ENCODE measurements around the gene PLXND1. TPM values are rescaled to one million over a fixed set of nuclear protein-coding genes. Genes with fewer than 3 reads are reported as not detected.

PLXND1 gene
- total RNA-seq, 3 donors from 2014 or later (not counting 1 experiment from before 2014, with no cell fraction given) = 135 to 214 (median 189) TPM

DNA sequence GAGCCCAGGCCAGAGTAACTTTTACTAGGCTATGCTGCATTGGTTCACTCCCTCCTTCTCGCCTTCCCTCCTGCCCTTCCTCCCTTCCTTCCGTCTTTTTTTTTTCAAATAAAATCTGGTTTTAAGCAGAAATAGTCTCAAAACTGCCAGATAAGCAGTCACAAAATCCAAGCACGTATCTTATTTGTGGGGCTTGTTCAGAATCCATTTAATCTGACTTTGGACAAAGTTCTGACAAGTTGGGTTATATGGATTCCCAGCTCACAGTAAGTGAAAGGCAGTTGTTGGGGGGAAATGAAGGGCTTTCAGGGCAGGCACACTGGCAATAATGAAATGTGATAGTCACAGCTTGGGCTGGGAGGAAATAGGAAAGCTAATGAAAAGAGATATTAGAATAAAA is 32.0 kb upstream of the PLXND1 start:
- no peak overlapping the region for H3K27ac ChIP-seq (ENCODE audit: low read length)
- ATAC-seq = no peak
- H3K4me3 ChIP-seq (ENCODE audit: low read length) = no peak overlapping the region
- H3K4me1 Mint-ChIP-seq = peaks cover 9 to 10% of the 10 kb centered on the region in 2 donors
- no peaks in the 10 kb centered on the region for H3K9me3 ChIP-seq (ENCODE audit: control insufficient read depth, insufficient read depth, low read length)
- H3K9me3 Mint-ChIP-seq = no peaks in the 10 kb centered on the region
- no peaks in the 10 kb centered on the region for H3K27me3 ChIP-seq (ENCODE audit: control insufficient read depth, insufficient read depth, low read length)
- DNase-seq = no peak
- intact Hi-C loops (cut with micrococcal nuclease) = no loop called here
- peaks cover 11% of the 10 kb centered on the region for H3K4me1 ChIP-seq (ENCODE audit: control insufficient read depth, insufficient read depth, low read length)
- H3K27me3 Mint-ChIP-seq (ENCODE audit: low read depth in 2 of 2) = peaks cover 3 to 23% of the 10 kb centered on the region in 2 donors
- 96% methylated on average over 3 of the region's 3 CpGs for WGBS (ENCODE audit: insufficient coverage)
- H3K4me3 Mint-ChIP-seq = no peak overlapping the region
- no peaks in the 10 kb centered on the region for H3K36me3 ChIP-seq (ENCODE audit: control insufficient read depth, insufficient read depth, low read length)
- H3K36me3 Mint-ChIP-seq = no peaks in the 10 kb centered on the region
- TF ChIP-seq, protein P1, sequence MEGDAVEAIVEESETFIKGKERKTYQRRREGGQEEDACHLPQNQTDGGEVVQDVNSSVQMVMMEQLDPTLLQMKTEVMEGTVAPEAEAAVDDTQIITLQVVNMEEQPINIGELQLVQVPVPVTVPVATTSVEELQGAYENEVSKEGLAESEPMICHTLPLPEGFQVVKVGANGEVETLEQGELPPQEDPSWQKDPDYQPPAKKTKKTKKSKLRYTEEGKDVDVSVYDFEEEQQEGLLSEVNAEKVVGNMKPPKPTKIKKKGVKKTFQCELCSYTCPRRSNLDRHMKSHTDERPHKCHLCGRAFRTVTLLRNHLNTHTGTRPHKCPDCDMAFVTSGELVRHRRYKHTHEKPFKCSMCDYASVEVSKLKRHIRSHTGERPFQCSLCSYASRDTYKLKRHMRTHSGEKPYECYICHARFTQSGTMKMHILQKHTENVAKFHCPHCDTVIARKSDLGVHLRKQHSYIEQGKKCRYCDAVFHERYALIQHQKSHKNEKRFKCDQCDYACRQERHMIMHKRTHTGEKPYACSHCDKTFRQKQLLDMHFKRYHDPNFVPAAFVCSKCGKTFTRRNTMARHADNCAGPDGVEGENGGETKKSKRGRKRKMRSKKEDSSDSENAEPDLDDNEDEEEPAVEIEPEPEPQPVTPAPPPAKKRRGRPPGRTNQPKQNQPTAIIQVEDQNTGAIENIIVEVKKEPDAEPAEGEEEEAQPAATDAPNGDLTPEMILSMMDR (IDR thresholded peaks at IDR 0.05) = no peak
- H3K27ac Mint-ChIP-seq = no peak overlapping the region

DNA sequence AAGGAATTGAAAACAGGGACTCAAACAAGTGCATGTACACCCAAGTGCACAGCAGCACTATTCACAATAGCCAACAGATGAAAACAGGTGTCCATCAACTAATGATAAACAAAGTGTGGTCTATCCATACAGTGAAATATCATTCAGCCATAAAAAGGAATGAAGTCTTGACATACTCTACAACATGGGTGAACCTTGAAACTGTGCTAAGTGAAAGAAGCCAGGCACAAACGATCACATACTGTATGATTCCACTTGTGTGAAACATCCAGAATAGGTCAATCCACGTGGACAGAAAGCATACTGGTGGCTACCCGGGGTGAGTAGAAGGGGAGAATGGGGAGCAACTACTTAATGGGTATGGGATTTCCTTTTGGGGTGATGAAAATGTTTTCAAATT is 29.6 kb upstream of the PLXND1 start:
- Mint-ChIP-seq H3K4me3 (no peak overlapping the region), H3K27me3 (ENCODE audit: low read depth in 2 of 2) (peaks cover 3 to 23% of the 10 kb centered on the region in 2 donors), H3K27ac (no peak overlapping the region), H3K36me3 (no peaks in the 10 kb centered on the region), H3K4me1 (peaks cover 12 to 13% of the 10 kb centered on the region in 2 donors), H3K9me3 (no peaks in the 10 kb centered on the region)
- intact Hi-C loops (cut with micrococcal nuclease) = no loop called here
- Histone ChIP-seq H3K27me3 (ENCODE audit: control insufficient read depth, insufficient read depth, low read length) (no peaks in the 10 kb centered on the region), H3K9me3 (ENCODE audit: control insufficient read depth, insufficient read depth, low read length) (no peaks in the 10 kb centered on the region), H3K36me3 (ENCODE audit: control insufficient read depth, insufficient read depth, low read length) (no peaks in the 10 kb centered on the region), H3K4me3 (ENCODE audit: low read length) (no peak overlapping the region), H3K27ac (ENCODE audit: low read length) (no peak overlapping the region), H3K4me1 (ENCODE audit: control insufficient read depth, insufficient read depth, low read length) (peaks cover 13% of the 10 kb centered on the region)
- TF ChIP-seq, protein P1 (IDR thresholded peaks at IDR 0.05) = no peak
- WGBS (ENCODE audit: insufficient coverage) = 93% methylated on average over 3 of the region's 3 CpGs
- ATAC-seq (no peak), DNase-seq (no peak)

DNA sequence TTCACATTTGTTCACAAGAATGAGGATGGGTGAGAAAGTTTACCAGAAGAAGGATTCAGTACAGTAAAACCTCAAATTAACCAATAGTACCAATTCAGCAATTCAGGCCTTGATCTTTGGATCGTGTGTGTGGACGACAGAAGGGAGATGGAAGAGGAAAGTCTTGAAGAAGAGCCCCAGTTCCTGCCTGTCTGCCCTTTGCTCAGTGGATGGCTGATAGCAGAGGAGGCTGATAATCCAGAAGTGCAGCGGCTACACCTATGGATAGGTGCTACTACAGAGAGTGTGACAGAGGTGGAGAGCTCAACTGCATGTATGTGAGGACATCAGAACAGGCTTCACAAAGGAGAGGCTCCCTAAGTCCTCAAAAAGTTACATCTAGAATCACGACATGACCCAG is 29.2 kb upstream of the PLXND1 start:
- WGBS (ENCODE audit: insufficient coverage) = 98% methylated on average over 4 of the region's 4 CpGs

More for the DNA sequence above, 29.2 kb upstream of the PLXND1 start:
- no peaks in the 10 kb centered on the region for H3K36me3 Mint-ChIP-seq
- TF ChIP-seq, protein P1 (IDR thresholded peaks at IDR 0.05) = no peak
- H3K4me3 Mint-ChIP-seq = no peak overlapping the region
- peaks cover 3 to 23% of the 10 kb centered on the region in 2 donors for H3K27me3 Mint-ChIP-seq (ENCODE audit: low read depth in 2 of 2)
- peaks cover 12 to 13% of the 10 kb centered on the region in 2 donors for H3K4me1 Mint-ChIP-seq
- H3K36me3 ChIP-seq (ENCODE audit: control insufficient read depth, insufficient read depth, low read length) = no peaks in the 10 kb centered on the region
- intact Hi-C loops (cut with micrococcal nuclease) = no loop called here
- no peak overlapping the region for H3K27ac ChIP-seq (ENCODE audit: low read length)
- peaks cover 13% of the 10 kb centered on the region for H3K4me1 ChIP-seq (ENCODE audit: control insufficient read depth, insufficient read depth, low read length)
- no peaks in the 10 kb centered on the region for H3K9me3 Mint-ChIP-seq
- H3K27ac Mint-ChIP-seq = no peak overlapping the region
- DNase-seq = no peak
- no peak for ATAC-seq
- H3K4me3 ChIP-seq (ENCODE audit: low read length) = no peak overlapping the region
- no peaks in the 10 kb centered on the region for H3K9me3 ChIP-seq (ENCODE audit: control insufficient read depth, insufficient read depth, low read length)
- H3K27me3 ChIP-seq (ENCODE audit: control insufficient read depth, insufficient read depth, low read length) = no peaks in the 10 kb centered on the region
